Measurements from ENCODE around the gene AUTS2. TPM values are rescaled to one million over a fixed set of nuclear protein-coding genes. Genes with fewer than 3 reads are reported as not detected.

AUTS2 gene
- total and polyA plus RNA-seq, 9 of the 15 experiments (the other 6 are each of a cell fraction or from before 2014, with no cell fraction given): 0.58 TPM; not detected in 8

DNA sequence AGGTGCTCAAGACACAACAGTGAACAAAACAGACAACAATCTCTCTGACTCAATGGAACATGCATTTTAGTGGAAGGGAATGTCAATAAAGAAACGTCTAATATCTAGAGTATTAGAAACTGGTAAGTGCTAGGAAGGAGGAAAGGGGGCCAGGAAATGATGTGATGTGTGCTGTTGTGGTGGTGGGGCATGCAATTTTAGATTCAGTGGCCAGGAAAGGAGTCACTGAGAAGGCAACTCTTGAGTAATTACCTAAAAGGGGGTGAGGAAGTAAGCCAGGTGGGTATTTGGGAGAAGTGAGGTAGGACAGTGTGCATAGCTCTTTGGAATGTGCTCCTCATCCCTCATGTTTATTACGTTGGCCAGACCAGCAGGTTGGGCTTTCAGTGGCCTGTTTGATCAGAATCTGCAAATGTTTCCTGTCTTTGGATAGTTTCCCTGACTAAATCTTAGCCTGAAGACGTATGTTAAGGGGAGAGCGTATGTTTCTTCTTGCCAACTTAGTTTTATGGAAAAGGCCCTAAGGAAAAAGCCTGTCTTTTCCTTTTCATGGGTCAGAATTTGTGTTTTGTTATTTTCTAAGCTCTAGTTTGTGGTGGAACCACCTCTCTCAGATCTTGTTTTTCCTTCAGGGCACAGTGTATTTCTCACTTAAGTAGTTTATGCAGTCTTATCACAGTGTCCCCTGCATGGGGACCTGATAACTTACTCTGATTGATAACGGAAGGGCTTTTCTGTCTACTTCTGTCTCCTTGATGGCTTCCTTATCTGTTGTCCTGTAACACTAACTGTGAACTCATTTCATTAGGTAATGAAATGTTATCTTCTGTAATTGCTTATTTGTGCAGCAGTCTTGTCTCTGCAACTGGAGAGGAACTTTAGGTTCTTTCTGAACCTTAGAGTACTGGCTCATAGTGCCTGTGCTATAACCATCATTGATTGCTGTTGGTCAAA is 203.7 kb downstream of the AUTS2 start (continued):
- TF ChIP-seq SETDB1 (IDR thresholded peaks at IDR 0.05; ENCODE audit: low read length) (no peak), GTF2F1 (IDR thresholded peaks at IDR 0.05; ENCODE audit: low read depth, low read length) (no peak), ETV6 (IDR thresholded peaks at IDR 0.05; ENCODE audit: borderline replicate concordance in 1 of 2, low read depth in 2 of 2, low read length in 1 of 2) (no peak), ETV6 (CRISPR knock-in tag; IDR thresholded peaks at IDR 0.05; ENCODE audit: borderline replicate concordance) (no peak), NUFIP1 (IDR thresholded peaks at IDR 0.05; ENCODE audit: partially characterized antibody) (no peak), SRSF3 (IDR thresholded peaks at IDR 0.05; ENCODE audit: insufficient read depth, low read length) (no peak), BDP1 (IDR thresholded peaks at IDR 0.05; ENCODE audit: insufficient read depth, insufficient read length) (no peak), ZNF696 (CRISPR knock-in tag; conservative IDR thresholded peaks at IDR 0.05) (no peak), FOSL1 (tag; conservative IDR thresholded peaks at IDR 0.05) (no peak), PTRF (tag; IDR thresholded peaks at IDR 0.05) (no peak)
- TF ChIP-seq, protein P1, sequence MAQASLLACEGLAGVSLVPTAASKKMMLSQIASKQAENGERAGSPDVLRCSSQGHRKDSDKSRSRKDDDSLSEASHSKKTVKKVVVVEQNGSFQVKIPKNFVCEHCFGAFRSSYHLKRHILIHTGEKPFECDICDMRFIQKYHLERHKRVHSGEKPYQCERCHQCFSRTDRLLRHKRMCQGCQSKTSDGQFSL (CRISPR knock-in tag; IDR thresholded peaks at IDR 0.05): no peak
- TF ChIP-seq, protein P1 (tag; IDR thresholded peaks at IDR 0.05): no peak
- TF ChIP-seq, protein P2, sequence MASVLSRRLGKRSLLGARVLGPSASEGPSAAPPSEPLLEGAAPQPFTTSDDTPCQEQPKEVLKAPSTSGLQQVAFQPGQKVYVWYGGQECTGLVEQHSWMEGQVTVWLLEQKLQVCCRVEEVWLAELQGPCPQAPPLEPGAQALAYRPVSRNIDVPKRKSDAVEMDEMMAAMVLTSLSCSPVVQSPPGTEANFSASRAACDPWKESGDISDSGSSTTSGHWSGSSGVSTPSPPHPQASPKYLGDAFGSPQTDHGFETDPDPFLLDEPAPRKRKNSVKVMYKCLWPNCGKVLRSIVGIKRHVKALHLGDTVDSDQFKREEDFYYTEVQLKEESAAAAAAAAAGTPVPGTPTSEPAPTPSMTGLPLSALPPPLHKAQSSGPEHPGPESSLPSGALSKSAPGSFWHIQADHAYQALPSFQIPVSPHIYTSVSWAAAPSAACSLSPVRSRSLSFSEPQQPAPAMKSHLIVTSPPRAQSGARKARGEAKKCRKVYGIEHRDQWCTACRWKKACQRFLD (CRISPR knock-in tag; IDR thresholded peaks at IDR 0.05): no peak
- TF ChIP-seq, protein P3, sequence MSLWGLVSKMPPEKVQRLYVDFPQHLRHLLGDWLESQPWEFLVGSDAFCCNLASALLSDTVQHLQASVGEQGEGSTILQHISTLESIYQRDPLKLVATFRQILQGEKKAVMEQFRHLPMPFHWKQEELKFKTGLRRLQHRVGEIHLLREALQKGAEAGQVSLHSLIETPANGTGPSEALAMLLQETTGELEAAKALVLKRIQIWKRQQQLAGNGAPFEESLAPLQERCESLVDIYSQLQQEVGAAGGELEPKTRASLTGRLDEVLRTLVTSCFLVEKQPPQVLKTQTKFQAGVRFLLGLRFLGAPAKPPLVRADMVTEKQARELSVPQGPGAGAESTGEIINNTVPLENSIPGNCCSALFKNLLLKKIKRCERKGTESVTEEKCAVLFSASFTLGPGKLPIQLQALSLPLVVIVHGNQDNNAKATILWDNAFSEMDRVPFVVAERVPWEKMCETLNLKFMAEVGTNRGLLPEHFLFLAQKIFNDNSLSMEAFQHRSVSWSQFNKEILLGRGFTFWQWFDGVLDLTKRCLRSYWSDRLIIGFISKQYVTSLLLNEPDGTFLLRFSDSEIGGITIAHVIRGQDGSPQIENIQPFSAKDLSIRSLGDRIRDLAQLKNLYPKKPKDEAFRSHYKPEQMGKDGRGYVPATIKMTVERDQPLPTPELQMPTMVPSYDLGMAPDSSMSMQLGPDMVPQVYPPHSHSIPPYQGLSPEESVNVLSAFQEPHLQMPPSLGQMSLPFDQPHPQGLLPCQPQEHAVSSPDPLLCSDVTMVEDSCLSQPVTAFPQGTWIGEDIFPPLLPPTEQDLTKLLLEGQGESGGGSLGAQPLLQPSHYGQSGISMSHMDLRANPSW (CRISPR knock-in tag; IDR thresholded peaks at IDR 0.05): no peak
